Fibroblast of villous mesenchyme (primary cell): Measurements from ENCODE around the gene BLOC1S4. TPM values are rescaled to one million over a fixed set of nuclear protein-coding genes. Genes with fewer than 3 reads are reported as not detected.

Source experiments
- DNase-seq: peaks from one replicate; pipeline ENCODE4 v3.0.0-alpha.2; 2010; ENCODE audit warnings: low read depth
- H3K4me3 ChIP-seq: 2 replicates; pipeline ENCODE4 v1.5.1; 2011; ENCODE audit warnings: low read depth, mild to moderate bottlenecking, low read length
- total RNA-seq: library from RNA; depleted of rRNA; stranded (reverse); fragments of >200 nt; gene quantifications from 2 replicates; pipeline ENCODE4 v1.2.3, GENCODE V29; 2012
- TF ChIP-seq, protein P1 (sequence below): IDR thresholded peaks from 2 replicates; pipeline ENCODE4 v1.5.1; 2012; ENCODE audit warnings: low read depth, mild to moderate bottlenecking, low read length; ENCODE audit not compliant: insufficient read depth

BLOC1S4 gene
- total RNA-seq, 1 donor: 10.4 TPM

- DNase-seq: peak; percentile 36
- TF ChIP-seq, protein P1, sequence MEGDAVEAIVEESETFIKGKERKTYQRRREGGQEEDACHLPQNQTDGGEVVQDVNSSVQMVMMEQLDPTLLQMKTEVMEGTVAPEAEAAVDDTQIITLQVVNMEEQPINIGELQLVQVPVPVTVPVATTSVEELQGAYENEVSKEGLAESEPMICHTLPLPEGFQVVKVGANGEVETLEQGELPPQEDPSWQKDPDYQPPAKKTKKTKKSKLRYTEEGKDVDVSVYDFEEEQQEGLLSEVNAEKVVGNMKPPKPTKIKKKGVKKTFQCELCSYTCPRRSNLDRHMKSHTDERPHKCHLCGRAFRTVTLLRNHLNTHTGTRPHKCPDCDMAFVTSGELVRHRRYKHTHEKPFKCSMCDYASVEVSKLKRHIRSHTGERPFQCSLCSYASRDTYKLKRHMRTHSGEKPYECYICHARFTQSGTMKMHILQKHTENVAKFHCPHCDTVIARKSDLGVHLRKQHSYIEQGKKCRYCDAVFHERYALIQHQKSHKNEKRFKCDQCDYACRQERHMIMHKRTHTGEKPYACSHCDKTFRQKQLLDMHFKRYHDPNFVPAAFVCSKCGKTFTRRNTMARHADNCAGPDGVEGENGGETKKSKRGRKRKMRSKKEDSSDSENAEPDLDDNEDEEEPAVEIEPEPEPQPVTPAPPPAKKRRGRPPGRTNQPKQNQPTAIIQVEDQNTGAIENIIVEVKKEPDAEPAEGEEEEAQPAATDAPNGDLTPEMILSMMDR: peak; percentile 36
- peak overlapping the region; percentile 69 for H3K4me3 ChIP-seq
Observed at GRCh38 chr4:6674500-6675149, 41.3 kb upstream of the BLOC1S4 start.

GRCh38 chr4:6676722-6677558, 39.0 kb upstream of the BLOC1S4 start:
- no peak for DNase-seq
- TF ChIP-seq, protein P1: no peak
- H3K4me3 ChIP-seq: no peak overlapping the region

- DNase-seq: no peak
- no peak overlapping the region for H3K4me3 ChIP-seq
- TF ChIP-seq, protein P1: no peak
Observed at GRCh38 chr4:6680372-6681034, 35.5 kb upstream of the BLOC1S4 start.

DNA sequence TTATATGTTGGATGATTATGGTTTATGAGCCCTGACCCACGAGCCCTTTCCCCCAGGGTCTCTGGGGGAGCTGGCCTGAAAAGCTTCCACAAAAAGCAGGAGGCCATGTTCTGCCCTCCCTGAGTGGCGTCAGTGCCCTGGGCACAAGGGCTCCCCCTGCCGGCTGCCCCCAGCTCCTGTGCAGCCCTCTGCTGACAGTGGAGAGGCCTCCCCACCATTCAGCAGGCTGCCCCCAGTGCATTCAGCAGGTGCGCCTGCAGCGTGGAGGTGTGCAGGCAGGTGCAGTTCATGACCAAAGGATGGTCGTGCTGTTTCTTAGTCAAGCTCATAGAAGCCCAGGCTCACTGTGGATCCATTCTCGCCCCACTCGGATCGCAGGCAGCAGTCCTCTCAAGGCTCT, 34.8 kb upstream of the BLOC1S4 start:
- TF ChIP-seq, protein P1: peak; percentile 11
- no peak overlapping the region for H3K4me3 ChIP-seq
- no peak for DNase-seq

GRCh38 chr4:6682862-6683590, 32.9 kb upstream of the BLOC1S4 start:
- no peak overlapping the region for H3K4me3 ChIP-seq
- DNase-seq: no peak
- TF ChIP-seq, protein P1: no peak

GRCh38 chr4:6684656-6685055, 31.3 kb upstream of the BLOC1S4 start:
- TF ChIP-seq, protein P1: no peak
- H3K4me3 ChIP-seq: no peak overlapping the region
- no peak for DNase-seq
